DMS79 treated with DMSO at 0.1 percent for 48 hours (cell line): ENCODE results near the gene OR10H5.

Experiments used
- DNase-seq: peaks from one replicate; lab custom pipeline; 2025; lab: John Stamatoyannopoulos, UW

Gene OR10H5

DNA sequence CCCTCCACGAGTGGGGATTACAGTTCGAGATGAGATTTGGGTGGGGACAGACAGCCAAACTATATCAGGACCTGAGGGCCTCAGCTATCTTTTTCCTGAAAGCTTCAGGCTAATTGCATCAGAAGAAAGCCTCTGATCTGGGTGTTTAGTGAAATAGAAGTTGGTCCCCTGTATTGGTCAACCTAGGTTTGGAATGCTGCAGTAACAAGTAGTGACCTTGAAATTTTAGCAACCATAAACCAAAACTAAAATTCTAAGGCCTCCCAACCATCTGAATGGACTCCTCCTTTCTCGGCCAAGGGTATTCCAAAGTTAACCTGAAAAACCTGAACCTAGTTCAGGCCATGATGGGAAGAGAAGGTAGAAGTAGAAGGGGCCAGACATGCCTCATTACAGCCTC lies 62.9 kb downstream of the OR10H5 start:
- DNase-seq, result no peak
